SIG-M5 treated with dmso at 0.1 percent for 504 hours (cell line): Measurements from ENCODE around the gene MAPK8IP1.
A peak's percentile ranks its signal among the peaks of the same experiment; 100 is the strongest.

Experiments
- DNase-seq: peaks from one replicate; lab custom pipeline; 2025; ENCODE audit not compliant: unreplicated experiment; lab: John Stamatoyannopoulos, UW

MAPK8IP1 gene

DNA sequence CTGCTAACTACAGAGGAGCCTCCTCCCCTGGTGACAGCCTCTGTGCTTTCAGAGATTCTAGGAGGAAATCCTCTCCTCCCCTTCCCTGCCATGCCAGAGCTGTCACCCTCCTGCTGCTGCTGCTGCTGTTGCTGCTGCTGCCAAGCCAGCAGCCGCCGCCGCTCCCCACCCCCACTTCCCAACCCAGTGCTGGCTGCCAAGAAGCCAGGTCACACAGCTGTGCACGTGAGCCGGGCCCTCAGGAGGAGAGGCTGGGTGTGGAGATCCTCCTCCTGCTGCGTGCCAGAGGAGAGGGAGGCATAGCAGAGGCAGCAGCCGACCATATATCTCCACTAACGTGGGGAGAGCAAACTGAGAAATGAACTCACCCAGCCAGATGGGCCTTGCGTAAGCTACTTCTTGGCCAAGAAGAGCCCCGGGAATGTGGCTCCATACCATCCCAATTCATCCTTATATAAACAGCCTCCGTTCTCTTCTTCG lies 25.8 kb upstream of the MAPK8IP1 start:
- DNase-seq = no peak

GRCh38 chr11:45860348-45860747 lies 25.1 kb upstream of the MAPK8IP1 start:
- no peak for DNase-seq

- DNase-seq = no peak
Measured at GRCh38 chr11:45860764-45861510, 24.5 kb upstream of the MAPK8IP1 start.

GRCh38 chr11:45864041-45864440 lies 21.4 kb upstream of the MAPK8IP1 start:
- DNase-seq = no peak

- no peak for DNase-seq
Measured at GRCh38 chr11:45869551-45869950, 15.9 kb upstream of the MAPK8IP1 start.

- DNase-seq = no peak
Measured at GRCh38 chr11:45870706-45871105, 14.7 kb upstream of the MAPK8IP1 start.

- DNase-seq = no peak
Measured at GRCh38 chr11:45871638-45872037, 13.8 kb upstream of the MAPK8IP1 start.

DNA sequence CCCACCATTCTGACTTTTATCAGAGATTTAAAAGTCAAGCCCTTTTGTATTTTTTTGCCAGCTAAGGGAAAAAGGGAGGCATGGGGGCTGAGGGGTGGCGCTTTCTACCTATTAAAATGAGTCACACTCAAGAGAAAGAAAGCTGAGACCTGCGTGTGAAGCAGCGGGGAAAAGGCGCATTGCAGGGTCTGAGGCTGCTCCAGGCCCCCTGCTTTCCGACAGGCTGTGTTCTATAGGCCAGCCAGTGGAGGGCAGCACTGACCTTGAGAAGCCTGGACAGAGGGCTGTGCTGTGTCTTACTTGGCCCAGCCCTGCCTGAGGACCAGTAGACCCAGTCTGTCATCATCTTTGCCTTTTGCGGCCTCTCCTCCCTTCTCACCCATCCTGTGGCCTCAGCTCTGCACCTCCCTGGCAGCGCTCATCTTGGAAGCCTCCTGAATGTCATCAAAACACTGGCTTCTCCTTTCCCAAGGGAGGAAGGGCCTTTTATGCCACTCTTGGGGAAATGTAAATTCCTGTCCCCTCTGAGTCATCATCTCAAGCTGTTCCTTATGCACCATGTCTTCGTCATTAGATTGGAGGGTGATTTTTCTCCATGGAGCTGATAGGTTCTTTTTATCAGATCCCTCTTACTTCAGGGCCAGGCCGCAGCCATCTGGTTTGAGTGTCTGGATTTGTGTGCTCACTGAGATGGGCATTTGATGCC lies 12.6 kb upstream of the MAPK8IP1 start:
- peak; percentile 31 for DNase-seq

GRCh38 chr11:45876401-45876800 lies 9.1 kb upstream of the MAPK8IP1 start:
- no peak for DNase-seq

DNA sequence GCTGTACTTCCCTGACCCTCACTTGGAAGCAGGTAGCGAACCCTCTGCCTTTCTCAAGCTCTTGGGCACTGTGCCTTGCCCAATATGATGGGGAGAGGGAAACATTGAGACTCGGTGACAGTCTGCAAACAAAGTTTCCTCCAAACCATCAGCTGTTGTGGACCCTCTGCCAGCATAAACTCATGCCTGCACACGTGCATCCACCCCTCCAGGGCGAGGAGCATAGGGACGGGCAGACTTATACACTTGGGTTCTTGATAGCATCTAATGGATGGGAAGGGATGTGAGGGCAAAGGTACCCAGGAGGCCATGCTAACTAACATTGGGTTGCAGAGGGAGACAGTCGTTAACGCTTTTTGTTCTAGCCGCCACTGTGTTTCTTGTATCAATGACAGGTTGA lies 8.2 kb upstream of the MAPK8IP1 start:
- DNase-seq = no peak

DNA sequence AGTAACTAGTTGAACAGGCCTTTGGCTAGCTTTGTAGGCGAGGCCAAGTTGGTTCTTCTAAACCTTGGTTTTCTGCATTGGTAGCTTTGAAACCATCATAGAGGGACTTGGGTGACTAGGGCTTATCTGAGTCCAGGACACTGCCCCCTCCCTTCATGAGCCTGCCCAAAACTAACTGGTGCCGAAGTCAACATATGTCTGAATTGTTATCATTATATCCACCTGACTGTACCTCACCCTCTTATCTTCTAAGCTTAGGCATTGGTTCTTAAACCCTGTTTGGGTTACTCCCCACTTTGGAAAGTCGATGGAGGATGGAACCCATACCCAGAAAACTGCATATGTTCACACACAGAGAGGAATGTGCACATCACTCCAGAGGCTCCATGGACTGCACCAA lies 7.6 kb upstream of the MAPK8IP1 start:
- no peak for DNase-seq

GRCh38 chr11:45879803-45880686 lies 5.4 kb upstream of the MAPK8IP1 start:
- no peak for DNase-seq

DNA sequence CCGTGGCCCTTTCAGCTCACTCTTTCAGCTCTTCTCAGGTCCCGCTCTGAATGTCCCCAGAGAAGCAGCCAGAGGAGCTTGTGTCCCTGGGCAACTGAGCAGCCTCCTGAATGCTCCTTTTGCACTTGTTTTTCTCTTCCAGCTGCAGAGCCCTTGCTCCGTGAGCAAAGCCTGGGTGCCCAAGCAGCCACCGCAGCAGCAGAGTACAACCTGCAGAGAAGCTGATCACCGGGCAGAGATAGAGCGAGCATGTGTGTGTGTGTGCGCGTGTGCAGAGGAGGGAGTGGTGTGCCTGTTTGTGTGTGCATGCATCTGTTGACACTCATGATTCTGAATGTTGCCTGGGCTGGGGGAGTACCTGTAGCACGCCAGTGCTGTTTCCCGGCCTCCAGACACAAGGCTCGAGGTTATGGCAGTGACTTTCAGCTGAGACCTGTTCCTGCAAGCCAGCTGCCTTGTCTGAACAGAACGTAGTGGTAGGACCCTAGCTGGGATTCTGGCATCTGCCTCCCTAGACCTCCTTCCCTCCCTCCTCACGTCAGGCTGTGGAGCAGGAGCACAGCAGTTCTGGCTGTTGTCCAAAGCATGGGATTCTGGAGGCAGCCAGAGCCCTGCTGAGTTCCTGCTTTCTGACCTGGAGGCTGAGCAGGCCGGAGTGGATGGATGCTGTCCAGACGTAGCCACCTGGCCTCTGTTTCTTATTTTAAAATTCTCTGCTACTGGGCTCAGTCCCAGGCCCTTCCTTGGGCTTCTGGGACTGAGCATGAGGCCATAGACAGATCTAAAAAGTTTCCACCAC lies 4.5 kb upstream of the MAPK8IP1 start:
- DNase-seq = no peak

DNA sequence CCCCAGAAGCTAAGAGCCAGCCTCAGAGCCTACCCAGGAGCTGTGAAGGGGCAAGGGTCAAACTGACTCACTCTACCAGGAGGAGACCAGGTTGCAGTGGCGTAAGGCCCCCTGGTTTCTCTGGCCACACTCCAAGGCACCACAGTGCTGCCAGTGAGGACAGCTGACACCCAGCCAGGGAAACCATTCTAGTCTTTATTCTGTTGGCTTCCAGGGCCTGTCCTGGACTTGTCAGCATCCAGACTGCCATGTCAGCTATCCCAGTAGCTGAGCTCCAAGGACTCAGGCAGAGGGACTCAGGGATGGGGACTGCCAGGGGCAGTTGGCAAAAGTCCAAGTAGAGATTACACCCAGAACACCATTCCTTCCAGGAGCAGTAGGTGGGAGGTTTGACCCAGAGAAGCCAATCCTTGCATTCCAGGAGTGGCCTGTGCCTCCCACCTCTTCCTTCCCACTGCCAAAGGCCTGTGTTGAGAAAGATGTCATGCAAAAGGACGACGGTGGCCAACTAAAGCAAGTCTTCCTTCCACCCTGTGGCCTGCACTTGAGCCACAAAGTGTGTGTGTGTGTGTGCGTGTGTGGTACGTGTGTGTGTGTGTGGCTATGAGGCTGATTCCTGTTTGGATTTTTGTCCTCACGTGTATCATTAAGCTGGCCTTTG lies 3.6 kb upstream of the MAPK8IP1 start:
- DNase-seq = no peak

- DNase-seq = no peak
Measured at GRCh38 chr11:45884596-45885185, 760 bp upstream of the MAPK8IP1 start.

GRCh38 chr11:45885921-45886721 lies 670 bp downstream of the MAPK8IP1 start:
- no peak for DNase-seq

DNA sequence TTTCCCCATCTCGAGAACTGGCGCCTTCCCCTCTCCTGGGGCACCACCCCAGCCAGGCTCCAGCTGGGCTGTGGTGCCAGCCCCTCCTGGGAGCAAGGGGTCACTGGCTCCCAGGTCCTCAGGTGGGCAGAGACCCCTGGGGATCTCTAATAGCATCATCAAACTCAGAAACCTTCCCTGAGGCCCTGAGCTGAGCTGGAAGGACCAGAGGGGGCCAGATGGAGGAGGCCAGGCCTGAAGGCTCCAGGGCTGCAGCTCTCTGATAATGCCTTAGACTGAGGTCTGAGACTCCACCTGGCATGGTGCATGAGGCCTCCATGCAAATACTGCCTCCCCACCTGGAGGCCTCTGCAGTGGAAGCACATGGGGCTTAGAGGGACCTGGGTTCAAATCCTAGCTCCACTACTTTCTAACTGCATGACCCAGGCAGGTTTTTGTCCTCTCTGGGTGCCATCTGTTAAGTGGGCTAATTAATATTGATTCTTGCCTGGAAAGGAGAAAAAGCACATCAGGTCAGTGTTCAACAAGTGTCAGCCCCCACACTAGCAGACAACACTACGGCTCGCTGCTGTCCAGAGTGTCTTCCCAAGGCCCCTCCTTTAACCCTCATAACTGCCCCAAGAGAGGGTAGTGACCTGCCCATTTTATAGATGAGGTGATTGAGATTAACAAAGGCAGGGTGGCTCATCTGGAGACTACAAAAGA lies 1.5 kb downstream of the MAPK8IP1 start:
- no peak for DNase-seq

GRCh38 chr11:45887587-45887986 lies 2.1 kb downstream of the MAPK8IP1 start:
- no peak for DNase-seq
